CD14-positive monocyte (primary cell): ENCODE data around the gene RRP7A. TPM values are rescaled to one million over a fixed set of nuclear protein-coding genes. Genes with fewer than 3 reads are reported as not detected.

ENCODE experiments used
- DNase-seq, 3 donors: peaks; one replicate each; pipeline ENCODE4 v3.0.0-alpha.2; 2011 to 2022
- H2AFZ ChIP-seq: 2 replicates; pipeline ENCODE4 v1.6.0; 2012; ENCODE audit warnings: mild to moderate bottlenecking, low read depth, low read length, inconsistent platforms; ENCODE audit not compliant: insufficient read depth, poor library complexity, severe bottlenecking
- H3K27ac ChIP-seq, 2 donors: 1 replicate in 1 of 2; 2 replicates in 1 of 2; pipeline ENCODE4 v1.5.1; 2012 to 2013; ENCODE audit warnings: low read length in 2 of 2, control low read depth in 1 of 2, inconsistent platforms in 1 of 2, low read depth in 1 of 2, mild to moderate bottlenecking in 1 of 2
- H3K27me3 ChIP-seq, 2 donors: one replicate each; pipeline versions ENCODE4 v1.6.0 to v1.6.1; 2011 to 2013; ENCODE audit warnings: low read length in 2 of 2; ENCODE audit not compliant: control insufficient read depth in 2 of 2, insufficient read depth in 2 of 2
- H3K36me3 ChIP-seq, 2 donors: replicated peaks in 1 of 2; 1 replicate in 1 of 2; 2 replicates in 1 of 2; pipeline versions ENCODE4 v1.5.1 to v1.6.1; 2012 to 2013; ENCODE audit warnings: low read length in 2 of 2, control low read depth in 1 of 2, inconsistent platforms in 1 of 2, mild to moderate bottlenecking in 1 of 2; ENCODE audit not compliant: insufficient read depth in 2 of 2, control insufficient read depth in 1 of 2
- H3K4me1 ChIP-seq, 2 donors: 1 replicate in 1 of 2; 2 replicates in 1 of 2; pipeline versions ENCODE4 v1.5.1 to v1.6.1; 2012 to 2013; ENCODE audit warnings: low read length in 2 of 2, control low read depth in 1 of 2, inconsistent platforms in 1 of 2, mild to moderate bottlenecking in 1 of 2, moderate library complexity in 1 of 2; ENCODE audit not compliant: insufficient read depth in 2 of 2, control insufficient read depth in 1 of 2
- H3K4me2 ChIP-seq: replicated peaks from 2 replicates; pipeline ENCODE3; 2012; ENCODE audit warnings: low read length, moderate library complexity, mild to moderate bottlenecking; ENCODE audit not compliant: poor library complexity, severe bottlenecking; ENCODE audit errors: extremely low read depth
- H3K4me3 ChIP-seq, 3 experiments: fragments of 200-600 bp in 1 of 3; sonication (generic) in 1 of 3; replicated peaks in 1 of 3; 1 replicate in 2 of 3; 2 replicates in 1 of 3; pipeline ENCODE4 v1.5.1; 2011 to 2013; ENCODE audit warnings: low read length in 3 of 3, mild to moderate bottlenecking in 3 of 3, control low read depth in 2 of 3, low read depth in 2 of 3, inconsistent platforms in 1 of 3, moderate library complexity in 1 of 3
- H3K79me2 ChIP-seq: 2 replicates; pipeline ENCODE4 v1.6.0; 2012; ENCODE audit warnings: mild to moderate bottlenecking, control low read depth, inconsistent platforms, low read length, moderate library complexity; ENCODE audit not compliant: insufficient read depth
- H3K9ac ChIP-seq: 2 replicates; pipeline ENCODE4 v1.6.0; 2017; ENCODE audit warnings: low read length, mild to moderate bottlenecking; ENCODE audit not compliant: insufficient read depth, poor library complexity, severe bottlenecking
- H3K9me3 ChIP-seq, 2 donors: replicated peaks in 1 of 2; 1 replicate in 1 of 2; 2 replicates in 1 of 2; pipeline versions ENCODE4 v1.5.1 to v1.6.1; 2012 to 2013; ENCODE audit warnings: low read length in 2 of 2, control low read depth in 1 of 2; ENCODE audit not compliant: control insufficient read depth in 1 of 2, insufficient read depth in 1 of 2
- H4K20me1 ChIP-seq: 2 replicates; pipeline ENCODE4 v1.6.0; 2012; ENCODE audit warnings: mild to moderate bottlenecking, low read length, control low read depth, moderate library complexity; ENCODE audit not compliant: insufficient read depth
- H3K27ac Mint-ChIP-seq, 7 donors: one replicate each; pipeline ENCODE4 v1.8.0; 2020; ENCODE audit warnings: mild to moderate bottlenecking in 7 of 7, mixed read lengths in 7 of 7, moderate library complexity in 6 of 7, inconsistent platforms in 2 of 7
- H3K27me3 Mint-ChIP-seq, 3 donors: one replicate each; pipeline ENCODE4 v1.8.0; 2021 to 2022; ENCODE audit warnings: low read depth in 3 of 3, mild to moderate bottlenecking in 3 of 3, mixed read lengths in 3 of 3, moderate library complexity in 3 of 3, inconsistent platforms in 1 of 3
- H3K36me3 Mint-ChIP-seq, 2 donors: one replicate each; pipeline ENCODE4 v1.8.0; 2020; ENCODE audit warnings: mixed read lengths in 2 of 2, inconsistent platforms in 1 of 2, mild to moderate bottlenecking in 1 of 2
- H3K4me1 Mint-ChIP-seq: one replicate; pipeline ENCODE4 v1.8.0; 2020; ENCODE audit warnings: mild to moderate bottlenecking, mixed read lengths
- H3K4me3 Mint-ChIP-seq, 2 donors: one replicate each; pipeline ENCODE4 v1.8.0; 2020; ENCODE audit warnings: mild to moderate bottlenecking in 2 of 2, mixed read lengths in 2 of 2, moderate library complexity in 1 of 2
- H3K9me3 Mint-ChIP-seq, 7 donors: one replicate each; pipeline ENCODE4 v1.8.0; 2020 to 2022; ENCODE audit warnings: mixed read lengths in 7 of 7, mild to moderate bottlenecking in 6 of 7, moderate library complexity in 6 of 7, inconsistent platforms in 2 of 7
- WGBS: methylation state at CpG from one replicate; pipeline ENCODE4 v1.1.5; 2013; ENCODE audit warnings: missing lambda C conversion rate; ENCODE audit not compliant: insufficient coverage; 5-methylcytosine and 5-hydroxymethylcytosine counted together
- intact Hi-C, 2 donors: fragments of 100-400 bp; cut with micrococcal nuclease; formaldehyde crosslinking; loops; one replicate each; pipeline versions ENCODE4 v1.15.0 to v1.15.1; 2023
- polyA plus RNA-seq, 3 donors: library from polyadenylated mRNA; depleted of rRNA in 1 of 3; unstranded in 2 of 3; stranded (reverse) in 1 of 3; fragments of 300-500 nt in 2 of 3; fragments of >200 nt in 1 of 3; fragmentation: Illumina TruSeq in 2 of 3; gene quantifications; 1 replicate in 2 of 3; 2 replicates in 1 of 3; pipeline ENCODE4 v1.2.3, GENCODE V29; 2012 to 2021
- small RNA-seq: library from RNA; depleted of rRNA; stranded (forward); fragments of <200 nt; gene quantifications from one replicate; pipeline ENCODE3, GENCODE V24; 2012; ENCODE audit warnings: low read depth; ENCODE audit not compliant: insufficient read length
- TF ChIP-seq, protein P1 (sequence below): fragments of 200-600 bp; IDR thresholded peaks from one replicate; pipeline ENCODE4 v1.8.0; 2022; ENCODE audit warnings: antibody characterized with exemption, mild to moderate bottlenecking

Gene RRP7A
- polyA plus RNA-seq, 3 donors, result 19.4 to 59.9 (median 29.1) TPM

DNA sequence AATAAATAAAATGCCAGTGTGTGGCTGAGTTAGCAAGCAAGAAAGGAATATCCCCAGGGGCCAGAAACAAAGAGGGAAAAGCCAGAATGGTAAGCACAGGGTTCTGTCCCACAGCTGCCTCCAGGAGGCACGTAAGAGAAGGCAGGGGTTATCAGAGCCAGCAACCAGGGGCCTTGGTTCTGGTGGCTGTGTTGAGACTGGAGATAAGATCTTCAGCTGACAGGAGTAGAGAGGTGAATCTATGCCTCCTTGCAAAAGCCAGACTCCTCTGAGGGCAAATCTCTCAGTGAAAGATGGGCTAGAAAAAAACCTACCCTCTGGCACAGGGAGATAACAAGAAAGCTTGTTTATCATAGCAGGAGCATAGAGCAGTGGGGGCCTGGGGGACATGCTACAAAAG is 57.6 kb downstream of the RRP7A start:
- intact Hi-C loops, result no loop called here
- Mint-ChIP-seq H3K9me3 (peaks cover 0 to 4% (median 0%) of the 10 kb centered on the region in 7 donors), H3K36me3 (no peaks in the 10 kb centered on the region), H3K27ac (no peak overlapping the region), H3K4me3 (no peak overlapping the region), H3K27me3 (peaks cover 26 to 32% (median 26%) of the 10 kb centered on the region in 3 donors), H3K4me1 (no peaks in the 10 kb centered on the region)
- Histone ChIP-seq H3K9me3 (no peaks in the 10 kb centered on the region), H3K27me3 (peaks cover 0 to 11% of the 10 kb centered on the region in 2 donors), H3K4me1 (no peaks in the 10 kb centered on the region), H3K4me2 (no peak overlapping the region), H3K9ac (no peak overlapping the region), H3K4me3 (no peak overlapping the region), H4K20me1 (no peaks in the 10 kb centered on the region), H2AFZ (no peak overlapping the region), H3K79me2 (no peaks in the 10 kb centered on the region), H3K36me3 (no peaks in the 10 kb centered on the region), H3K27ac (no peak overlapping the region)
- 17% methylated on average over 1 of the region's 1 CpG for WGBS
- no peak for DNase-seq
- TF ChIP-seq, protein P1, sequence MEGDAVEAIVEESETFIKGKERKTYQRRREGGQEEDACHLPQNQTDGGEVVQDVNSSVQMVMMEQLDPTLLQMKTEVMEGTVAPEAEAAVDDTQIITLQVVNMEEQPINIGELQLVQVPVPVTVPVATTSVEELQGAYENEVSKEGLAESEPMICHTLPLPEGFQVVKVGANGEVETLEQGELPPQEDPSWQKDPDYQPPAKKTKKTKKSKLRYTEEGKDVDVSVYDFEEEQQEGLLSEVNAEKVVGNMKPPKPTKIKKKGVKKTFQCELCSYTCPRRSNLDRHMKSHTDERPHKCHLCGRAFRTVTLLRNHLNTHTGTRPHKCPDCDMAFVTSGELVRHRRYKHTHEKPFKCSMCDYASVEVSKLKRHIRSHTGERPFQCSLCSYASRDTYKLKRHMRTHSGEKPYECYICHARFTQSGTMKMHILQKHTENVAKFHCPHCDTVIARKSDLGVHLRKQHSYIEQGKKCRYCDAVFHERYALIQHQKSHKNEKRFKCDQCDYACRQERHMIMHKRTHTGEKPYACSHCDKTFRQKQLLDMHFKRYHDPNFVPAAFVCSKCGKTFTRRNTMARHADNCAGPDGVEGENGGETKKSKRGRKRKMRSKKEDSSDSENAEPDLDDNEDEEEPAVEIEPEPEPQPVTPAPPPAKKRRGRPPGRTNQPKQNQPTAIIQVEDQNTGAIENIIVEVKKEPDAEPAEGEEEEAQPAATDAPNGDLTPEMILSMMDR, result no peak

DNA sequence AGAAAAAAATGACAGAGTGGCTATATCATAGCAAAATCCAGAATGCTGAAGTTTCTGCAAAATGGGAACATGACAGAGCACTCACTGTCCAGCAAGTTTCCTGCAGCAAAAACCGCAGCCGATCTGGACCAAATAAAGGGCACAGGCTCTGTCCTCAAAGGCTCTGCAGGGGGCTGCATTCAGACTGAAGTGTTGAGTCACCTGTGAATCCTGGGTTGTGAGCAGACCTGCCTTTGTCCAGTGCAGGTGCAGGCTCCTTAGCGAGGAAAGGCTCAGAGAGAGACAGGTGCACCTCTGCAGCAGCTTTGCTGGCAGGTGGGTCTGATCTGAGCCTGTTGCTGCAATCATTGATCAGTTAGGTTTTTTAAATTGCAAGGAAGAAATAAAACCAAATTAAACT is 58.1 kb downstream of the RRP7A start:
- H3K9me3 ChIP-seq, result no peaks in the 10 kb centered on the region
- no peak overlapping the region for H3K9ac ChIP-seq
- H3K79me2 ChIP-seq, result no peaks in the 10 kb centered on the region
- DNase-seq, result no peak
- peaks cover 0 to 11% of the 10 kb centered on the region in 2 donors for H3K27me3 ChIP-seq
- H3K4me3 ChIP-seq, result no peak overlapping the region
- Mint-ChIP-seq H3K4me3 (no peak overlapping the region), H3K9me3 (peaks cover 0 to 4% (median 0%) of the 10 kb centered on the region in 7 donors), H3K4me1 (no peaks in the 10 kb centered on the region), H3K27ac (no peak overlapping the region), H3K36me3 (no peaks in the 10 kb centered on the region), H3K27me3 (peaks cover 26 to 32% (median 28%) of the 10 kb centered on the region in 3 donors)
- H2AFZ ChIP-seq, result no peak overlapping the region
- no peak overlapping the region for H3K27ac ChIP-seq
- WGBS, result 85% methylated on average over 2 of the region's 3 CpGs
- no peaks in the 10 kb centered on the region for H4K20me1 ChIP-seq
- intact Hi-C loops, result no loop called here
- TF ChIP-seq, protein P1, result no peak
- H3K4me1 ChIP-seq, result no peaks in the 10 kb centered on the region
- H3K4me2 ChIP-seq, result no peak overlapping the region
- H3K36me3 ChIP-seq, result no peaks in the 10 kb centered on the region

Small RNAs within 50 kb of the gene (small RNA-seq; reads per million reads assigned to genes)
- gene RN7SKP80 (not detected), gene RNU6-513P (not detected)

Other genes starting within 250 kb of the RRP7A start
- 10 to 100 TPM in 1 of 3 donors, under 1 TPM in 2; 0.67 to 11.1 (median 0.99) TPM for gene TCF20, start 249.1 kb downstream of the RRP7A start, polyA plus RNA-seq
- 10 to 100 TPM; 36.0 to 71.0 (median 69.7) TPM for gene NFAM1, start 87.4 kb downstream of the RRP7A start, polyA plus RNA-seq
- under 1 TPM; 0.20 to 0.60 (median 0.24) TPM for gene SERHL2, start 34.2 kb upstream of the RRP7A start, polyA plus RNA-seq
- gene POLDIP3, start 95.1 kb upstream of the RRP7A start, polyA plus RNA-seq, result 10 to 100 TPM; 46.3 to 55.3 (median 53.8) TPM
- gene ATP5MGL, start 120.8 kb upstream of the RRP7A start, polyA plus RNA-seq, result under 1 TPM in 1 of 3 donors, not detected in 2; 0.26 TPM
- 10 to 100 TPM; 49.7 to 76.4 (median 54.0) TPM for gene CYB5R3, start 129.6 kb upstream of the RRP7A start, polyA plus RNA-seq
- gene A4GALT, start 201.1 kb upstream of the RRP7A start, polyA plus RNA-seq, result not detected